ENCODE results near the gene SLC5A1. TPM values are rescaled to one million over a fixed set of nuclear protein-coding genes. Genes with fewer than 3 reads are reported as not detected.
A peak's percentile ranks its signal among the peaks of the same experiment; 100 is the strongest.

The SLC5A1 gene
- total RNA-seq, 2 donors from 2014 or later: 0.33 to 7.0 TPM

DNA sequence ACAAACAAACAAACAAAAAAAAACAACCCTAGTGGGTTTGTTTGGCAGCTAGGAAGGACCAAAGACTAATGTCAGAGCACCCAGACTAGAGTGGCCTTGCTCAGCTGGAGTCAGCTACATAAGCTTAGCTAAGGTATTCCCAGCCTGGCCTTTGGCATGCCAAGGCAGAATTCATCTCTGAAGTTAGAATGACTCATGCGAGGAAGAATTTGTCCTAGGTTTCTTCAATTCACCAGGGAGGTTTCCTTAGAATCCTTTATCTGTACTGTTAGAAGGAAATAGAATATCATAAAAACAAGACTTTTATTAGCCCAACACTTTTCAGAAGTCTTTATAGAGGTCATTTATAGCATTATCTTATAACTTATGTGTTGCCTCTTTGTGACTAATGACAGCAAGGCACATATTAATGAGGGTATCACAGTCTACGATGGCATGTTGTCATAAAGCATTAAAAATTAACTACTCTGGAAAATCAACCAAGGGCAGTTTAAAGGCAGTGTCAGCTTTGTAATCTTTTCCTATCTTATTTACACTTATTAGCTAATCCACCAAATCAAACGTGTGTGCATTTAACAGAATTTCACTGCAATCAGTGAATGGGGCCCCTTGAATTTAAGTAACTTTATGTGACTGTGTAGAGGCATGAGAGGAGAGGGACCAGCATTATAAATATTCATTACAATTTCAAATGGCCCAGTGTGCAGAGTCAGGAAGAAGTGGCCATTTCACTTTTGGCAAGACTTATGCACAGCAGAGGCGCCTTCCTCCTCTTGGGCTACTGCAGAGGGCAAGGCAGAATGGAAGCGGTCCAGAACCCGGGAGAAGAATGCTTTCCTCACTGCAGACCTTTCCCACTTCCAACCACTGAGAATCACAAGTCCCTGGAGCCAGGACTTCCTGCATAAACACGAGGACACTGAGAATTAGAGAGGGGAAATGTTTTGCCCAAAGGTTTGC, 36.3 kb downstream of the SLC5A1 start:
- Histone ChIP-seq H3K4me1 (peaks cover 19% of the 10 kb centered on the region), H3K9me3 (no peaks in the 10 kb centered on the region), H3K36me3 (replicated peaks in 1 of 2; ENCODE audit: insufficient read depth in 1 of 2, low read depth in 2 of 2) (no peaks in the 10 kb centered on the region), H3K27ac (peak overlapping the region in 3 of 4 donors; percentile 6 to 58 (median 32)), H3K4me3 (no peak overlapping the region), H3K27me3 (no peaks in the 10 kb centered on the region)
- 33 to 34% methylated on average over 7 of the region's 7 CpGs for WGBS, 2 donors
- no peak for TF ChIP-seq POLR2A (IDR thresholded peaks at IDR 0.05)
- TF ChIP-seq, protein P1, sequence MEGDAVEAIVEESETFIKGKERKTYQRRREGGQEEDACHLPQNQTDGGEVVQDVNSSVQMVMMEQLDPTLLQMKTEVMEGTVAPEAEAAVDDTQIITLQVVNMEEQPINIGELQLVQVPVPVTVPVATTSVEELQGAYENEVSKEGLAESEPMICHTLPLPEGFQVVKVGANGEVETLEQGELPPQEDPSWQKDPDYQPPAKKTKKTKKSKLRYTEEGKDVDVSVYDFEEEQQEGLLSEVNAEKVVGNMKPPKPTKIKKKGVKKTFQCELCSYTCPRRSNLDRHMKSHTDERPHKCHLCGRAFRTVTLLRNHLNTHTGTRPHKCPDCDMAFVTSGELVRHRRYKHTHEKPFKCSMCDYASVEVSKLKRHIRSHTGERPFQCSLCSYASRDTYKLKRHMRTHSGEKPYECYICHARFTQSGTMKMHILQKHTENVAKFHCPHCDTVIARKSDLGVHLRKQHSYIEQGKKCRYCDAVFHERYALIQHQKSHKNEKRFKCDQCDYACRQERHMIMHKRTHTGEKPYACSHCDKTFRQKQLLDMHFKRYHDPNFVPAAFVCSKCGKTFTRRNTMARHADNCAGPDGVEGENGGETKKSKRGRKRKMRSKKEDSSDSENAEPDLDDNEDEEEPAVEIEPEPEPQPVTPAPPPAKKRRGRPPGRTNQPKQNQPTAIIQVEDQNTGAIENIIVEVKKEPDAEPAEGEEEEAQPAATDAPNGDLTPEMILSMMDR (IDR thresholded peaks at IDR 0.05): no peak
- intact Hi-C loops (cut with DNase I): loop anchor here (10.0 kb wide), 1 partner anchor 95 kb away; no protein-coding TSS in a partner anchor
- ATAC-seq (peak; percentile 68), DNase-seq (peak in 3 of 4 donors; percentile 28 to 43 (median 39))

DNA sequence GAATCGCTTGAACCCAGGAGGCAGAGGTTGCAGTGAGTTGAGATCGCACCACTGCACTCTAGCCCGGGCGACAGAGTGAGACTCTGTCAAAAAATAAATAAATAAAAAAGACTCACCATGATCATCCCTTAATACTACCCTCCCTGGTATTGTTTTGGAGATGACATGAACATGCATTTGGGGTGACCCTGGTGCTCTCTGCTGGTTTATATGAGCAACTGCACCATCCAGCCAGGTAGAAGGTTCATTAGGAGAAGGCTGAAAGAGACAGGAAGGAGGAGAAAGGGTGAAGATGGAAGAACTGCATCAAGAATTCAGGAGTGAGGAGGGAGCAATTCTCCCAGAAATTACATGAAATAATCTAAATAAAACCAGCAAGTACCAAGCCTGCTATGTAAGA, 37.8 kb downstream of the SLC5A1 start:
- Histone ChIP-seq H3K4me3 (no peak overlapping the region), H3K27me3 (no peaks in the 10 kb centered on the region), H3K4me1 (peaks cover 19% of the 10 kb centered on the region), H3K36me3 (replicated peaks in 1 of 2; ENCODE audit: insufficient read depth in 1 of 2, low read depth in 2 of 2) (no peaks in the 10 kb centered on the region), H3K9me3 (no peaks in the 10 kb centered on the region), H3K27ac (no peak overlapping the region)
- ATAC-seq: peak; percentile 52
- TF ChIP-seq, protein P1 (IDR thresholded peaks at IDR 0.05): peak in 6 of 7 experiments; percentile 30 to 72 (median 58)
- TF ChIP-seq POLR2A (IDR thresholded peaks at IDR 0.05): no peak
- 87% methylated on average over 4 of the region's 4 CpGs for WGBS, 2 donors
- DNase-seq: peak in 3 of 4 donors; percentile 28 to 39 (median 29)
- intact Hi-C loops (cut with DNase I): loop anchor here (10.0 kb wide), 1 partner anchor 96 kb away; no protein-coding TSS in a partner anchor

DNA sequence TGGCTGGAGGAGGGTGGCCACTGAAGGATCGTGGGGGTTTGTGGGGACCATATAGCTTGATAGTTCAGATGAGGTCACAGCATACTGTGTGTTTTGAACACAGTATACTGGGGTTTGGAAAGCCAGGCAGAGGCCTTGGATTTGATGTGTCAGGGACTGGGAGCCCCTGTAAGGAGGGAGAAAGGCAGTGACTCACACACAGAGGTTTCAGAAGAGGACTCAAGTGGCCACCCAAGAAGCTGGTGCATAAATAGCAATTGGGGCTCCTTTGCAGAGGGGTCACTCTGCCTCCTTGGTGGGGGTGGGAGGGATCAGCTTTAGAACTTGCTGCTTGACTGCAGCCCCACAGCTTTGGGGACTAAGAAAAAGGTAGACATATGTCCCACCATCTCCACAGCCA, 39.3 kb downstream of the SLC5A1 start:
- Histone ChIP-seq H3K4me1 (peaks cover 19% of the 10 kb centered on the region), H3K9me3 (no peaks in the 10 kb centered on the region), H3K27ac (no peak overlapping the region), H3K36me3 (replicated peaks in 1 of 2; ENCODE audit: insufficient read depth in 1 of 2, low read depth in 2 of 2) (no peaks in the 10 kb centered on the region), H3K4me3 (no peak overlapping the region), H3K27me3 (no peaks in the 10 kb centered on the region)
- intact Hi-C loops (cut with DNase I): loop anchor here (10.0 kb wide), 1 partner anchor 98 kb away; no protein-coding TSS in a partner anchor
- WGBS, 2 donors: 46 to 75% methylated on average over 1 of the region's 1 CpG
- DNase-seq: no peak
- TF ChIP-seq, protein P1 (IDR thresholded peaks at IDR 0.05): no peak
- no peak for TF ChIP-seq POLR2A (IDR thresholded peaks at IDR 0.05)
- ATAC-seq: no peak

DNA sequence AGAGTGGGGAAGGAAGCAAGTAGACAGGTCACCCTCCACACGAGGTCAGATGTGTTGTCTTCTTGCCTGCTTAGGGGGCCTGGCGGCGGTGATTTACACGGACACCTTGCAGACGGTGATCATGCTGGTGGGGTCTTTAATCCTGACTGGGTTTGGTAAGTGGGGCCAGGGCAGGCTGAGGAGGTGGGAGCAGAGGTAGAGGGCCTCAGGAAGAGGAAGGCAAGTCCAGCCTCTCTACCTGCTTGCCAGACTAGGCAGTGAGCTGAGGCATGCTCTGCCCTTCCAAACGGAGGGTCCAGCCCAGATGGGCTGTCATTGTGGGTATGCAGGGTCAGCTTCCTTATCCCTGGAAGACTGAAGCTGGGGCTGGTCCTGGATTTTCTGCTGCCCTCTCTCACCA, 39.9 kb downstream of the SLC5A1 start:
- intact Hi-C loops (cut with DNase I): loop anchor here (10.0 kb wide), 1 partner anchor 98 kb away; no protein-coding TSS in a partner anchor
- no peak for DNase-seq
- TF ChIP-seq, protein P1 (IDR thresholded peaks at IDR 0.05): no peak
- TF ChIP-seq POLR2A (IDR thresholded peaks at IDR 0.05): no peak
- Histone ChIP-seq H3K27me3 (no peaks in the 10 kb centered on the region), H3K9me3 (no peaks in the 10 kb centered on the region), H3K4me3 (no peak overlapping the region), H3K4me1 (peaks cover 19% of the 10 kb centered on the region), H3K27ac (no peak overlapping the region), H3K36me3 (replicated peaks in 1 of 2; ENCODE audit: insufficient read depth in 1 of 2, low read depth in 2 of 2) (no peaks in the 10 kb centered on the region)
- 64 to 65% methylated on average over 6 of the region's 6 CpGs for WGBS, 2 donors
- ATAC-seq: no peak
